ENCODE data around the gene RAB29.
A peak's percentile ranks its signal among the peaks of the same experiment; 100 is the strongest.
"Not testable (repeated sequence)": the region's sequence is repeated elsewhere in the genome, so short reads cannot be mapped to it uniquely, and the experiment has no call there.

RAB29 gene

GRCh38 chr1:205775015-205775716 lies at the start of gene RAB29:
TSS of gene RAB29 (minus strand) at chr1:205775482. CDS start at chr1:205774956, 526 bp downstream.
- peak; percentile 88 for DNase-seq

- DNase-seq = no peak
Observed at GRCh38 chr1:205824180-205824579, 48.9 kb upstream of the RAB29 start.

- DNase-seq = not testable (repeated sequence)
Observed at GRCh38 chr1:205823260-205823659, 48.0 kb upstream of the RAB29 start.

GRCh38 chr1:205822397-205822796 lies 47.1 kb upstream of the RAB29 start:
- no peak for DNase-seq

- no peak for DNase-seq
Observed at GRCh38 chr1:205817988-205818387, 42.7 kb upstream of the RAB29 start.

- no peak for DNase-seq
Observed at GRCh38 chr1:205817364-205817763, 42.1 kb upstream of the RAB29 start.

GRCh38 chr1:205813755-205814058 lies 38.4 kb upstream of the RAB29 start:
- peak; percentile 59 for DNase-seq

- DNase-seq = peak; percentile 93
Observed at GRCh38 chr1:205812878-205813754, 37.8 kb upstream of the RAB29 start, which contains the start of gene SLC41A1. TSS of gene SLC41A1 (minus strand) at chr1:205813198. CDS start at chr1:205810441, 2,757 bp downstream.

- DNase-seq = peak; percentile 43
Observed at GRCh38 chr1:205812271-205812877, 37.1 kb upstream of the RAB29 start.

GRCh38 chr1:205811660-205812059 lies 36.4 kb upstream of the RAB29 start:
- DNase-seq = no peak

- DNase-seq = no peak
Observed at GRCh38 chr1:205810448-205811157, 35.3 kb upstream of the RAB29 start.

GRCh38 chr1:205809942-205810345 lies 34.7 kb upstream of the RAB29 start:
- no peak for DNase-seq

- DNase-seq = no peak
Observed at GRCh38 chr1:205809469-205809868, 34.2 kb upstream of the RAB29 start.

- peak; percentile 72 for DNase-seq
Observed at GRCh38 chr1:205805082-205805711, 29.9 kb upstream of the RAB29 start.

- DNase-seq = no peak
Observed at GRCh38 chr1:205804605-205805004, 29.3 kb upstream of the RAB29 start.

GRCh38 chr1:205803986-205804385 lies 28.7 kb upstream of the RAB29 start:
- no peak for DNase-seq

- DNase-seq = no peak
Observed at GRCh38 chr1:205802060-205802459, 26.8 kb upstream of the RAB29 start.

- DNase-seq = no peak
Observed at GRCh38 chr1:205800981-205801703, 25.9 kb upstream of the RAB29 start.

GRCh38 chr1:205800427-205800826 lies 25.1 kb upstream of the RAB29 start:
- DNase-seq = no peak

GRCh38 chr1:205798577-205798976 lies 23.3 kb upstream of the RAB29 start:
- no peak for DNase-seq

GRCh38 chr1:205797168-205797567 lies 21.9 kb upstream of the RAB29 start:
- DNase-seq = no peak

Data from stimulated activated CD8-positive, alpha-beta memory T cell treated with anti-CD3 and anti-CD28 coated beads, Interleukin-4, amount 100 ng/mL, for 48 hours (primary cell).